Measurements from ENCODE around the gene TTC39C. TPM values are rescaled to one million over a fixed set of nuclear protein-coding genes. Genes with fewer than 3 reads are reported as not detected.

Gene TTC39C
- total and polyA plus RNA-seq, 5 donors from 2014 or later = 109 to 274 (median 180) TPM

GRCh38 chr18:23995180-23995579 lies 19.4 kb upstream of the TTC39C start:
- H3K36me3 ChIP-seq (ENCODE audit: control insufficient read depth, insufficient read depth, low read length) = peaks cover 4% of the 10 kb centered on the region
- no peaks in the 10 kb centered on the region for H3K27me3 Mint-ChIP-seq
- peak overlapping the region; percentile 77 to 91 (median 85) for H3K4me3 Mint-ChIP-seq
- no peak for ATAC-seq (ENCODE audit: low read depth in 2 of 2)
- H3K27ac Mint-ChIP-seq = peak overlapping the region; percentile 77 to 90 (median 90)
- H3K4me1 Mint-ChIP-seq = peaks cover 28 to 89% (median 62%) of the 10 kb centered on the region in 4 donors
- H3K4me1 ChIP-seq (ENCODE audit: control insufficient read depth, insufficient read depth, low read length, poor library complexity, severe bottlenecking) = peaks cover 95% of the 10 kb centered on the region
- H3K27ac ChIP-seq (ENCODE audit: insufficient read depth, low read length, poor library complexity, severe bottlenecking) = peak overlapping the region; percentile 93
- DNase-seq = no peak
- no peaks in the 10 kb centered on the region for H3K9me3 ChIP-seq (ENCODE audit: control insufficient read depth in 2 of 2, low read length in 2 of 2)
- peak overlapping the region; percentile 93 for H3K4me3 ChIP-seq (ENCODE audit: low read depth, low read length)
- no peaks in the 10 kb centered on the region for H3K36me3 Mint-ChIP-seq
- H3K27me3 ChIP-seq (ENCODE audit: control insufficient read depth, insufficient read depth, low read length) = no peaks in the 10 kb centered on the region
- no peaks in the 10 kb centered on the region for H3K9me3 Mint-ChIP-seq

- Mint-ChIP-seq H3K9me3 (no peaks in the 10 kb centered on the region), H3K36me3 (peaks cover 4% of the 10 kb centered on the region), H3K27ac (peak overlapping the region; percentile 83 to 94 (median 90)), H3K27me3 (no peaks in the 10 kb centered on the region), H3K4me1 (peaks cover 29 to 90% (median 64%) of the 10 kb centered on the region in 4 donors), H3K4me3 (peak overlapping the region; percentile 70 to 82 (median 74))
- H3K27ac ChIP-seq (ENCODE audit: insufficient read depth, low read length, poor library complexity, severe bottlenecking) = peak overlapping the region; percentile 86
- ATAC-seq (ENCODE audit: low read depth in 2 of 2) = no peak
- DNase-seq = no peak
- H3K4me3 ChIP-seq (ENCODE audit: low read depth, low read length) = peak overlapping the region; percentile 63
- no peaks in the 10 kb centered on the region for H3K9me3 ChIP-seq (ENCODE audit: control insufficient read depth in 2 of 2, low read length in 2 of 2)
- H3K36me3 ChIP-seq (ENCODE audit: control insufficient read depth, insufficient read depth, low read length) = peaks cover 4% of the 10 kb centered on the region
- H3K4me1 ChIP-seq (ENCODE audit: control insufficient read depth, insufficient read depth, low read length, poor library complexity, severe bottlenecking) = peaks cover 94% of the 10 kb centered on the region
- H3K27me3 ChIP-seq (ENCODE audit: control insufficient read depth, insufficient read depth, low read length) = no peaks in the 10 kb centered on the region
These were observed 16.5 kb upstream of the TTC39C start for GRCh38 chr18:23998018-23998417.

- Mint-ChIP-seq H3K27me3 (no peaks in the 10 kb centered on the region), H3K36me3 (peaks cover 4% of the 10 kb centered on the region), H3K4me3 (peak overlapping the region; percentile 78 to 84 (median 82)), H3K9me3 (no peaks in the 10 kb centered on the region), H3K4me1 (peaks cover 36 to 92% (median 69%) of the 10 kb centered on the region in 4 donors), H3K27ac (peak overlapping the region; percentile 90 to 96 (median 90))
- H3K36me3 ChIP-seq (ENCODE audit: control insufficient read depth, insufficient read depth, low read length) = peaks cover 4% of the 10 kb centered on the region
- peak overlapping the region; percentile 81 for H3K4me3 ChIP-seq (ENCODE audit: low read depth, low read length)
- H3K27me3 ChIP-seq (ENCODE audit: control insufficient read depth, insufficient read depth, low read length) = no peaks in the 10 kb centered on the region
- no peak for DNase-seq
- peak overlapping the region; percentile 86 for H3K27ac ChIP-seq (ENCODE audit: insufficient read depth, low read length, poor library complexity, severe bottlenecking)
- ATAC-seq (ENCODE audit: low read depth in 2 of 2) = no peak
- no peaks in the 10 kb centered on the region for H3K9me3 ChIP-seq (ENCODE audit: control insufficient read depth in 2 of 2, low read length in 2 of 2)
- peaks cover 98% of the 10 kb centered on the region for H3K4me1 ChIP-seq (ENCODE audit: control insufficient read depth, insufficient read depth, low read length, poor library complexity, severe bottlenecking)
These were observed 15.7 kb upstream of the TTC39C start for GRCh38 chr18:23998820-23999219.

- peaks cover 28 to 87% (median 66%) of the 10 kb centered on the region in 4 donors for H3K4me1 Mint-ChIP-seq
- peak; percentile 73 to 76 for ATAC-seq (ENCODE audit: low read depth in 2 of 2)
- H3K4me3 ChIP-seq (ENCODE audit: low read depth, low read length) = peak overlapping the region; percentile 81
These were observed 13.7 kb upstream of the TTC39C start for GRCh38 chr18:24000613-24001490.

GRCh38 chr18:24002479-24002878 lies 12.1 kb upstream of the TTC39C start:
- peak overlapping the region; percentile 64 to 76 (median 69) for H3K4me3 Mint-ChIP-seq
- Histone ChIP-seq H3K4me3 (ENCODE audit: low read depth, low read length) (peak overlapping the region; percentile 57), H3K27ac (ENCODE audit: insufficient read depth, low read length, poor library complexity, severe bottlenecking) (peak overlapping the region; percentile 86), H3K9me3 (ENCODE audit: control insufficient read depth in 2 of 2, low read length in 2 of 2) (no peaks in the 10 kb centered on the region), H3K4me1 (ENCODE audit: control insufficient read depth, insufficient read depth, low read length, poor library complexity, severe bottlenecking) (peaks cover 86% of the 10 kb centered on the region), H3K36me3 (ENCODE audit: control insufficient read depth, insufficient read depth, low read length) (no peaks in the 10 kb centered on the region), H3K27me3 (ENCODE audit: control insufficient read depth, insufficient read depth, low read length) (no peaks in the 10 kb centered on the region)
- H3K4me1 Mint-ChIP-seq = peaks cover 33 to 83% (median 63%) of the 10 kb centered on the region in 4 donors
- peak overlapping the region; percentile 86 to 97 (median 90) for H3K27ac Mint-ChIP-seq
- no peaks in the 10 kb centered on the region for H3K27me3 Mint-ChIP-seq
- no peaks in the 10 kb centered on the region for H3K9me3 Mint-ChIP-seq
- peaks cover 4% of the 10 kb centered on the region for H3K36me3 Mint-ChIP-seq
- ATAC-seq (ENCODE audit: low read depth in 2 of 2) (no peak), DNase-seq (no peak)

More at GRCh38 chr18:24000613-24001490, 13.7 kb upstream of the TTC39C start:
- no peaks in the 10 kb centered on the region for H3K27me3 Mint-ChIP-seq
- H3K36me3 ChIP-seq (ENCODE audit: control insufficient read depth, insufficient read depth, low read length) = peaks cover 4% of the 10 kb centered on the region
- H3K4me1 ChIP-seq (ENCODE audit: control insufficient read depth, insufficient read depth, low read length, poor library complexity, severe bottlenecking) = peaks cover 97% of the 10 kb centered on the region
- no peaks in the 10 kb centered on the region for H3K9me3 Mint-ChIP-seq
- DNase-seq = peak in 1 of 3 donors; percentile 58
- no peaks in the 10 kb centered on the region for H3K9me3 ChIP-seq (ENCODE audit: control insufficient read depth in 2 of 2, low read length in 2 of 2)
- H3K27ac Mint-ChIP-seq = peak overlapping the region; percentile 90 to 96 (median 90)
- H3K36me3 Mint-ChIP-seq = peaks cover 4% of the 10 kb centered on the region
- peak overlapping the region; percentile 86 for H3K27ac ChIP-seq (ENCODE audit: insufficient read depth, low read length, poor library complexity, severe bottlenecking)
- peak overlapping the region; percentile 78 to 84 (median 82) for H3K4me3 Mint-ChIP-seq
- no peaks in the 10 kb centered on the region for H3K27me3 ChIP-seq (ENCODE audit: control insufficient read depth, insufficient read depth, low read length)

GRCh38 chr18:24003288-24003687 lies 11.3 kb upstream of the TTC39C start:
- H3K27me3 Mint-ChIP-seq = no peaks in the 10 kb centered on the region
- H3K4me3 Mint-ChIP-seq = peak overlapping the region in 3 of 4 donors; percentile 57 to 76 (median 69)
- H3K4me1 ChIP-seq (ENCODE audit: control insufficient read depth, insufficient read depth, low read length, poor library complexity, severe bottlenecking) = peaks cover 84% of the 10 kb centered on the region
- H3K27me3 ChIP-seq (ENCODE audit: control insufficient read depth, insufficient read depth, low read length) = no peaks in the 10 kb centered on the region
- no peaks in the 10 kb centered on the region for H3K9me3 Mint-ChIP-seq
- no peaks in the 10 kb centered on the region for H3K36me3 ChIP-seq (ENCODE audit: control insufficient read depth, insufficient read depth, low read length)
- DNase-seq (no peak), ATAC-seq (ENCODE audit: low read depth in 2 of 2) (no peak)
- H3K27ac ChIP-seq (ENCODE audit: insufficient read depth, low read length, poor library complexity, severe bottlenecking) = peak overlapping the region; percentile 86
- H3K4me3 ChIP-seq (ENCODE audit: low read depth, low read length) = no peak overlapping the region
- H3K36me3 Mint-ChIP-seq = peaks cover 4% of the 10 kb centered on the region
- H3K4me1 Mint-ChIP-seq = peaks cover 33 to 84% (median 65%) of the 10 kb centered on the region in 4 donors
- H3K27ac Mint-ChIP-seq = peak overlapping the region; percentile 75 to 97 (median 90)
- no peaks in the 10 kb centered on the region for H3K9me3 ChIP-seq (ENCODE audit: control insufficient read depth in 2 of 2, low read length in 2 of 2)

GRCh38 chr18:24003903-24004640 lies 10.5 kb upstream of the TTC39C start:
- Mint-ChIP-seq H3K27me3 (no peaks in the 10 kb centered on the region), H3K27ac (peak overlapping the region; percentile 71 to 97 (median 90)), H3K4me3 (peak overlapping the region; percentile 15 to 76 (median 40)), H3K9me3 (no peaks in the 10 kb centered on the region), H3K36me3 (peaks cover 4% of the 10 kb centered on the region), H3K4me1 (peaks cover 30 to 85% (median 65%) of the 10 kb centered on the region in 4 donors)
- no peak for ATAC-seq (ENCODE audit: low read depth in 2 of 2)
- peak overlapping the region; percentile 55 for H3K27ac ChIP-seq (ENCODE audit: insufficient read depth, low read length, poor library complexity, severe bottlenecking)
- DNase-seq = no peak
- no peaks in the 10 kb centered on the region for H3K27me3 ChIP-seq (ENCODE audit: control insufficient read depth, insufficient read depth, low read length)
- peaks cover 84% of the 10 kb centered on the region for H3K4me1 ChIP-seq (ENCODE audit: control insufficient read depth, insufficient read depth, low read length, poor library complexity, severe bottlenecking)
- H3K9me3 ChIP-seq (ENCODE audit: control insufficient read depth in 2 of 2, low read length in 2 of 2) = no peaks in the 10 kb centered on the region
- no peaks in the 10 kb centered on the region for H3K36me3 ChIP-seq (ENCODE audit: control insufficient read depth, insufficient read depth, low read length)
- peak overlapping the region; percentile 22 for H3K4me3 ChIP-seq (ENCODE audit: low read depth, low read length)
